Osteoblast (primary cell): ENCODE measurements around the gene BPTF. TPM values are rescaled to one million over a fixed set of nuclear protein-coding genes. Genes with fewer than 3 reads are reported as not detected.
"Not testable (repeated sequence)": the region's sequence is repeated elsewhere in the genome, so short reads cannot be mapped to it uniquely, and the experiment has no call there.

Experiments
- DNase-seq: peaks from one replicate; pipeline ENCODE4 v3.0.0; 2011; ENCODE audit warnings: low spot score, mixed read lengths; ENCODE audit not compliant: insufficient read length; ENCODE audit errors: missing footprints
- H2AFZ ChIP-seq: 2 replicates; pipeline ENCODE4 v1.6.0; 2011; ENCODE audit warnings: mild to moderate bottlenecking, low read length
- H3K27ac ChIP-seq: 2 replicates; pipeline ENCODE4 v1.5.1; 2011; ENCODE audit warnings: mild to moderate bottlenecking, low read depth, low read length, moderate library complexity
- H3K27me3 ChIP-seq: 2 replicates; pipeline ENCODE4 v1.6.0; 2012; ENCODE audit warnings: mild to moderate bottlenecking, control low read depth, inconsistent platforms, low read length, moderate library complexity; ENCODE audit not compliant: insufficient read depth
- H3K36me3 ChIP-seq: 2 replicates; pipeline ENCODE4 v1.5.1; 2011; ENCODE audit warnings: mild to moderate bottlenecking, low read length, control low read depth, moderate library complexity; ENCODE audit not compliant: insufficient read depth
- H3K4me1 ChIP-seq: 2 replicates; pipeline ENCODE4 v1.5.1; 2011; ENCODE audit warnings: mild to moderate bottlenecking, low read length, control low read depth, moderate library complexity; ENCODE audit not compliant: insufficient read depth
- H3K4me2 ChIP-seq: 2 replicates; pipeline ENCODE4 v1.6.0; 2011; ENCODE audit warnings: mild to moderate bottlenecking, low read length; ENCODE audit not compliant: insufficient read depth
- H3K4me3 ChIP-seq: fragments of 200-600 bp; sonication (generic); 3 replicates; pipeline ENCODE4 v1.5.1; 2012; ENCODE audit warnings: mild to moderate bottlenecking, low read length, inconsistent platforms; ENCODE audit not compliant: insufficient read depth
- H3K79me2 ChIP-seq: 2 replicates; pipeline ENCODE4 v1.6.0; 2012; ENCODE audit warnings: mild to moderate bottlenecking, low read length, control low read depth, inconsistent platforms; ENCODE audit not compliant: insufficient read depth
- H3K9me3 ChIP-seq: 2 replicates; pipeline ENCODE4 v1.5.1; 2011; ENCODE audit warnings: low read depth, low read length, control low read depth
- H4K20me1 ChIP-seq: 2 replicates; pipeline ENCODE4 v1.6.0; 2012; ENCODE audit warnings: mild to moderate bottlenecking, low read length, control low read depth; ENCODE audit not compliant: insufficient read depth
- CTCF ChIP-seq: IDR thresholded peaks from 2 replicates; pipeline ENCODE4 v1.5.1; 2011; ENCODE audit warnings: mild to moderate bottlenecking, low read depth, low read length, moderate library complexity; ENCODE audit errors: extremely low read depth
- total RNA-seq: library from RNA; depleted of rRNA; stranded (reverse); fragments of >200 nt; gene quantifications from 2 replicates; pipeline ENCODE4 v1.2.3, GENCODE V29; 2012

Gene BPTF
- total RNA-seq, 1 donor, result 59.7 TPM

GRCh38 chr17:67922503-67922902 is 97.2 kb downstream of the BPTF start:
- peaks cover 68% of the 10 kb centered on the region for H3K36me3 ChIP-seq

GRCh38 chr17:67928842-67929241 is 103.5 kb downstream of the BPTF start:
- H3K4me3 ChIP-seq, H3K27ac ChIP-seq, H3K79me2 ChIP-seq, DNase-seq, H4K20me1 ChIP-seq, H3K4me2 ChIP-seq, H3K4me1 ChIP-seq, H3K9me3 ChIP-seq, H3K27me3 ChIP-seq, H2AFZ ChIP-seq: not testable (repeated sequence)
- peaks cover 81% of the 10 kb centered on the region for H3K36me3 ChIP-seq

More at GRCh38 chr17:67922503-67922902, 97.2 kb downstream of the BPTF start:
- Histone ChIP-seq H3K4me1 (no peaks in the 10 kb centered on the region), H3K79me2 (no peaks in the 10 kb centered on the region), H3K4me2 (no peak overlapping the region), H3K9me3 (no peaks in the 10 kb centered on the region), H3K4me3 (no peak overlapping the region), H3K27ac (no peak overlapping the region), H2AFZ (no peak overlapping the region), H3K27me3 (no peaks in the 10 kb centered on the region), H4K20me1 (no peaks in the 10 kb centered on the region)
- TF ChIP-seq CTCF, result no peak
- DNase-seq, result no peak

DNA sequence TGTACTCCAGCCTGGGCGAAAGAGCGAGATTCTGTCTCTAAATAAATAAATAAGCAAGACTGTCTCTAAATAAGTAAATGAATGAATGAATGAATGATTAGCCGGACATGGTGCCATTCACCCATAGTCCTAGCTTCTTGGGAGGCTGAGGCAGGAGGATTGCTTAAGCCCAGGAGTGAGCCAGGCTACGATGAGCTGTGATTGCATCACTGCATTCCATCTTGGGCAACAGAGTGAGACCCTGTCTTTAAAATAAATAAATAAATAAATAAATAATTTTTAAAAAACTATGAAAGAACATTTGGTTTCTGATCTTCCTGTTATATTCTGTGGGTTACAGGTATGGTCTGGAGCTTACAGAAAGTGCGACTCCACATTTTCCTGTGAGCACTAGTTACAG is 105.9 kb downstream of the BPTF start:
- no peak for TF ChIP-seq CTCF
- Histone ChIP-seq H3K36me3 (peaks cover 80% of the 10 kb centered on the region), H3K9me3 (no peaks in the 10 kb centered on the region)

GRCh38 chr17:67942810-67943209 is 117.5 kb downstream of the BPTF start:
- H3K4me1 ChIP-seq, result no peaks in the 10 kb centered on the region
- no peaks in the 10 kb centered on the region for H4K20me1 ChIP-seq
- H3K79me2 ChIP-seq, result no peaks in the 10 kb centered on the region
- DNase-seq, result no peak
- no peak overlapping the region for H3K4me3 ChIP-seq
- peak; percentile 60 for TF ChIP-seq CTCF
- H3K9me3 ChIP-seq, result no peaks in the 10 kb centered on the region
- no peak overlapping the region for H3K4me2 ChIP-seq
- H2AFZ ChIP-seq, result no peak overlapping the region
- H3K36me3 ChIP-seq, result peaks cover 73% of the 10 kb centered on the region
- no peak overlapping the region for H3K27ac ChIP-seq
- H3K27me3 ChIP-seq, result no peaks in the 10 kb centered on the region

More for the DNA sequence above, 105.9 kb downstream of the BPTF start:
- no peak for DNase-seq
- Histone ChIP-seq H4K20me1 (no peaks in the 10 kb centered on the region), H3K4me3 (no peak overlapping the region), H3K27me3 (no peaks in the 10 kb centered on the region), H3K4me2 (no peak overlapping the region), H3K27ac (no peak overlapping the region), H3K4me1 (no peaks in the 10 kb centered on the region), H3K79me2 (no peaks in the 10 kb centered on the region), H2AFZ (no peak overlapping the region)
